Adrenal gland (tissue), 12 donors: ENCODE data around the gene INCA1. TPM values are rescaled to one million over a fixed set of nuclear protein-coding genes. Genes with fewer than 3 reads are reported as not detected.

Experiments
- DNase-seq, 7 donors: peaks; one replicate each; pipeline ENCODE4 v3.0.0-alpha.2; 2019 to 2020
- H3K27ac ChIP-seq, 5 donors: fragments of 200-600 bp; sonication (generic) in 4 of 5; 1 replicate in 3 of 5; 2 replicates in 2 of 5; pipeline versions ENCODE4 v1.5.1 to v1.8.0; 2016 to 2020; ENCODE audit warnings: mild to moderate bottlenecking in 1 of 5
- H3K27me3 ChIP-seq: fragments of 200-600 bp; 2 replicates; pipeline ENCODE4 v1.8.0; 2021
- H3K36me3 ChIP-seq, 2 donors: fragments of 200-600 bp; replicated peaks in 1 of 2; 1 replicate in 1 of 2; 2 replicates in 1 of 2; pipeline versions ENCODE4 v1.5.1 to v1.8.0; 2018 to 2022
- H3K4me1 ChIP-seq, 2 donors: fragments of 200-600 bp; replicated peaks in 1 of 2; 1 replicate in 1 of 2; 2 replicates in 1 of 2; pipeline versions ENCODE4 v1.5.1 to v1.8.0; 2018 to 2021
- H3K4me3 ChIP-seq, 4 donors: fragments of 200-600 bp; sonication (generic) in 3 of 4; one replicate each; pipeline ENCODE4 v1.5.1; 2016 to 2018
- H3K9me3 ChIP-seq, 3 donors: fragments of 200-600 bp; sonication (generic) in 1 of 3; replicated peaks in 1 of 3; 1 replicate in 2 of 3; 2 replicates in 1 of 3; pipeline versions ENCODE4 v1.5.1 to v1.8.0; 2016 to 2021
- POLR2A ChIP-seq, 2 donors: fragments of 450-650 bp; IDR thresholded peaks; one replicate each; pipeline ENCODE4 v1.6.1; 2017; ENCODE audit warnings: antibody characterized with exemption in 2 of 2, mild to moderate bottlenecking in 2 of 2, moderate library complexity in 1 of 2
- WGBS, 4 donors: extraction: QIAGEN DNeasy Blood & Tissue Kit in 2 of 4; methylation state at CpG; one replicate each; pipeline versions ENCODE4 v1.1.5 to v1.1.7; 2013 to 2017; 5-methylcytosine and 5-hydroxymethylcytosine counted together
- intact Hi-C, 2 donors: fragments of 100-400 bp; cut with DNase I; formaldehyde crosslinking; loops; one replicate each; pipeline versions ENCODE4 v1.14.1 to v1.15.0; 2022 to 2023
- polyA plus RNA-seq, 3 donors: library from polyadenylated mRNA; stranded (reverse); fragments of 200-250 nt in 2 of 3; fragments of 350-450 nt in 1 of 3; fragmentation: Illumina TruSeq in 1 of 3; extraction: RNeasy Lipid Tissue Mini Kit (QIAGEN cat#74804) in 1 of 3; gene quantifications; one replicate each; pipeline ENCODE4 v1.2.3, GENCODE V29; 2013 to 2014
- total RNA-seq, 9 donors: library from RNA; depleted of rRNA in 4 of 9; stranded (reverse); fragments of >200 nt in 4 of 9; fragments of 120-200 nt in 1 of 9; fragmentation: NEBNext Ultra II Directional in 1 of 9; extraction: Animal tissue kit (Norgen Biotek cat#: 25700) in 1 of 9; gene quantifications; one replicate each; pipeline versions ENCODE4 v1.1.0 to v1.2.4, GENCODE V29; 2013 to 2023
- TF ChIP-seq, protein P1 (sequence below), 6 experiments: fragments of 450-650 bp in 4 of 6; fragments of 200-600 bp in 2 of 6; sonication (generic) in 1 of 6; IDR thresholded peaks; 1 replicate in 5 of 6; 2 replicates in 1 of 6; pipeline versions ENCODE4 v1.5.1 to v1.8.0; 2016 to 2021; ENCODE audit warnings: antibody characterized with exemption in 6 of 6, mild to moderate bottlenecking in 2 of 6, moderate library complexity in 1 of 6
- donor health status: healthy with polysubstance abuse.
- donor health status: Bipolar disorder and iron deficiency.
- donor health status: DM: yes; HTN: yes; CAD: no.
- donor health status: DM: no; HTN: no; CAD: no.
- donor health status: DM: no; HTN: no; CAD: no.
- donor health status: DM: yes; HTN: yes; CAD: no.

Gene INCA1
- total and polyA plus RNA-seq, 12 donors = 0.44 to 6.2 (median 1.3) TPM; not detected in 2

DNA sequence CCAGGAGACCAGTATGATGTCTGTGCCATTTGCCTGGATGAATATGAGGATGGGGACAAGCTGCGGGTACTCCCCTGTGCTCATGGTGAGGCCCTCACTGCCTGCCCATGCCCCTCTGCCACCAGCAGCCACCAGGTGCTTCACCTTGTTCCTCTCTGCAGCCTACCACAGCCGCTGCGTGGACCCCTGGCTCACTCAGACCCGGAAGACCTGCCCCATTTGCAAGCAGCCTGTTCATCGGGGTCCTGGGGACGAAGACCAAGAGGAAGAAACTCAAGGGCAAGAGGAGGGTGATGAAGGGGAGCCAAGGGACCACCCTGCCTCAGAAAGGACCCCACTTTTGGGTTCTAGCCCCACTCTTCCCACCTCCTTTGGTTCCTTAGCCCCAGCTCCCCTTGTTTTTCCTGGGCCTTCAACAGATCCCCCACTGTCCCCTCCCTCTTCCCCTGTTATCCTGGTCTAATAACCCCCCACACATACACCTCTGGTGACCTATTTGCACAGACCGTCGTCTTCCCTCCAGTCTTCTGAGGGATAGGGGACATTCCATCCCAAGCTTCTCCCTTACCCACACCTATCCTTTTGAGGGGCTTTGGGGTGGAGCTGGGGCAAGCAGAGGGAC, 52.7 kb downstream of the INCA1 start:
- Histone ChIP-seq H3K36me3 (peaks cover 0 to 49% of the 10 kb centered on the region in 2 donors), H3K9me3 (no peaks in the 10 kb centered on the region), H3K4me1 (peaks cover 28 to 46% of the 10 kb centered on the region in 2 donors), H3K4me3 (no peak overlapping the region), H3K27me3 (no peaks in the 10 kb centered on the region), H3K27ac (peak overlapping the region; percentile 19 to 75 (median 53))
- WGBS, 4 donors = 33 to 61% (median 52%) methylated on average over 4 to 8 of the region's 8 CpGs
- intact Hi-C loops = no loop called here
- TF ChIP-seq POLR2A (IDR thresholded peaks at IDR 0.05) = no peak
- TF ChIP-seq, protein P1, sequence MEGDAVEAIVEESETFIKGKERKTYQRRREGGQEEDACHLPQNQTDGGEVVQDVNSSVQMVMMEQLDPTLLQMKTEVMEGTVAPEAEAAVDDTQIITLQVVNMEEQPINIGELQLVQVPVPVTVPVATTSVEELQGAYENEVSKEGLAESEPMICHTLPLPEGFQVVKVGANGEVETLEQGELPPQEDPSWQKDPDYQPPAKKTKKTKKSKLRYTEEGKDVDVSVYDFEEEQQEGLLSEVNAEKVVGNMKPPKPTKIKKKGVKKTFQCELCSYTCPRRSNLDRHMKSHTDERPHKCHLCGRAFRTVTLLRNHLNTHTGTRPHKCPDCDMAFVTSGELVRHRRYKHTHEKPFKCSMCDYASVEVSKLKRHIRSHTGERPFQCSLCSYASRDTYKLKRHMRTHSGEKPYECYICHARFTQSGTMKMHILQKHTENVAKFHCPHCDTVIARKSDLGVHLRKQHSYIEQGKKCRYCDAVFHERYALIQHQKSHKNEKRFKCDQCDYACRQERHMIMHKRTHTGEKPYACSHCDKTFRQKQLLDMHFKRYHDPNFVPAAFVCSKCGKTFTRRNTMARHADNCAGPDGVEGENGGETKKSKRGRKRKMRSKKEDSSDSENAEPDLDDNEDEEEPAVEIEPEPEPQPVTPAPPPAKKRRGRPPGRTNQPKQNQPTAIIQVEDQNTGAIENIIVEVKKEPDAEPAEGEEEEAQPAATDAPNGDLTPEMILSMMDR (IDR thresholded peaks at IDR 0.05) = no peak
- DNase-seq = no peak

DNA sequence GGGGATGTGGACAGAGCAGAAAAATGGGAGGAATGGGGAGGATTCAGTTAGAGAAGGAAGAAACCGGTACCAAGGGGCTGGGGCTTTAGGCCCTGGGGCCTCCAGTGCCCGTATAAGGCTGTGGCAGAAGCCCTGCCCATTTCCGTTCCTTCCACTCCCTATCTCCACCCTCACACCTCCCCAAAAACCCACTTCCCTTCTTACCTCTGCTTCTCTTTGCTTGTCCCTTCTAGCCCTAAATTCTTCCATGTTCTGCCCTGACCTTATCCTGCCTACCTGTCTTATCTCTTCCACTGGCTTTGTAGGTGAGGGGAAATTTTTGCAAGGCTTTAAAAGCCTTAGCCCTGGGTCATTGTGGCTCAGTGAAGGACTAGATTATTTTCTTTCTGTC, 53.2 kb downstream of the INCA1 start:
- intact Hi-C loops = no loop called here
- peaks cover 28 to 44% of the 10 kb centered on the region in 2 donors for H3K4me1 ChIP-seq
- TF ChIP-seq, protein P1 (IDR thresholded peaks at IDR 0.05) = no peak
- no peak for TF ChIP-seq POLR2A (IDR thresholded peaks at IDR 0.05)
- no peak overlapping the region for H3K4me3 ChIP-seq
- H3K9me3 ChIP-seq = no peaks in the 10 kb centered on the region
- WGBS, 4 donors = 45 to 60% (median 54%) methylated on average over 3 of the region's 3 CpGs
- peak overlapping the region in 2 of 5 donors; percentile 67 to 75 for H3K27ac ChIP-seq
- no peaks in the 10 kb centered on the region for H3K27me3 ChIP-seq
- peaks cover 0 to 49% of the 10 kb centered on the region in 2 donors for H3K36me3 ChIP-seq
- no peak for DNase-seq

DNA sequence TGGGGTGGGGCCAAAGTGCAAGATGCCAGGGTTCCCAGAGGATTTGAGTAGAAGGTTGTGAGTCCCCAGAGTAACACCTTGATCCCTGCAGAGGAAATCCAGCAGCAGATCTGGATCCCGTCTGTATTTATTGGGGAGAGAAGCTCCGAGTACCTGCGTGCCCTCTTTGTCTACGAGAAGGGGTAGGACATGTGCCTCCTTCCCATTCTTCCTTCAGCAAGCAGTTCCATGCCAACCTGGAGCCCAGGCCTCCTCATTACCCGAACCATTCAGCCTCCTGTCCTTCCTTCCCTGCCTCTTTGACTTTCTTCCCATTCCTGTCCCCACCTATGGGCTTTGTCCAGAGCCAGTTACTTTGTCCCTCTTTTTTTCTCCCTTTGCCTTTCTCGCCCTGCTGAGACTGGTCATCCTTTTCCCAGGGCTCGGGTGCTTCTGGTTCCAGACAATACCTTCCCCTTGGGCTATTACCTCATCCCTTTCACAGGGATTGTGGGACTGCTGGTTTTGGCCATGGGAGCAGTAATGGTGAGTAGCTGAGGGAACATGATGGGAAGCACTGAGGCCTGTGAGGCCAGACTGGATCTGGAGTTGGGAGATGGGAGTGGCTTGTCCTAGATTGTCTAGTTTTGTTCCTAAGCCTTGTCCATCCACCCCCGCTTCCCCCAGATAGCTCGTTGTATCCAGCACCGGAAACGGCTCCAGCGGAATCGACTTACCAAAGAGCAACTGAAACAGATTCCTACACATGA, 54.4 kb downstream of the INCA1 start:
- no peak overlapping the region for H3K4me3 ChIP-seq
- intact Hi-C loops = no loop called here
- WGBS, 4 donors = 75 to 85% (median 78%) methylated on average over 13 of the region's 13 CpGs

DNA sequence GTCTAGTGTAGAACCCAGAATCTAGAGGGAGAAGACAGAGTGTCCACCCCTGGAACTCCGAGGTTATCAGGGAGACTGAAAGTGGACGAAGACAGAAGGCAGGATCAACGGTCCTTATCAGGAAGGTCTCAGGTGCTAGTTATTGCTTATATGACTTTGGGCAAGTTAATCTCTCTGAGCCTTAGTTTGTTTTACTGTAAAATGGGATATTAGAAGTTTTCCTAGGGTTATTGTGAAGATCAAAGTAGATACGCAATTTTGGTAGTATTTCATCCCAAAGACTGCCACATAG, 56.1 kb downstream of the INCA1 start:
- WGBS, 4 donors = 29 to 41% (median 40%) methylated on average over 4 of the region's 4 CpGs
- H3K36me3 ChIP-seq = peaks cover 0 to 57% of the 10 kb centered on the region in 2 donors
- H3K9me3 ChIP-seq = no peaks in the 10 kb centered on the region
- intact Hi-C loops = no loop called here
- peak overlapping the region in 1 of 4 donors; percentile 81 for H3K4me3 ChIP-seq
- TF ChIP-seq, protein P1 (IDR thresholded peaks at IDR 0.05) = no peak
- TF ChIP-seq POLR2A (IDR thresholded peaks at IDR 0.05) = no peak
- DNase-seq = no peak
- peaks cover 34 to 47% of the 10 kb centered on the region in 2 donors for H3K4me1 ChIP-seq
- no peaks in the 10 kb centered on the region for H3K27me3 ChIP-seq
- H3K27ac ChIP-seq = peak overlapping the region in 3 of 5 donors; percentile 23 to 93 (median 79)

More for the DNA sequence above, 54.4 kb downstream of the INCA1 start:
- H3K27me3 ChIP-seq = no peaks in the 10 kb centered on the region
- no peaks in the 10 kb centered on the region for H3K9me3 ChIP-seq
- H3K27ac ChIP-seq = no peak overlapping the region
- peaks cover 0 to 52% of the 10 kb centered on the region in 2 donors for H3K36me3 ChIP-seq
- peaks cover 34 to 55% of the 10 kb centered on the region in 2 donors for H3K4me1 ChIP-seq
- TF ChIP-seq POLR2A (IDR thresholded peaks at IDR 0.05) = no peak
- TF ChIP-seq, protein P1 (IDR thresholded peaks at IDR 0.05) = no peak
- DNase-seq = no peak
